GM23338 (cell line): ENCODE results near the gene GET4. TPM values are rescaled to one million over a fixed set of nuclear protein-coding genes. Genes with fewer than 3 reads are reported as not detected.

Experiments
- ATAC-seq: fragments of 200-7000 bp; cut with Tn5 transposase; 3 replicates; pipeline ENCODE4 v1.9.1; 2020
- DNase-seq: peaks from one replicate; pipeline ENCODE4 v3.0.0-alpha.2; 2015; ENCODE audit warnings: low spot score
- H2AFZ ChIP-seq: fragments of 200-600 bp; sonication (generic); 2 replicates; pipeline ENCODE4 v1.8.0; 2016; ENCODE audit warnings: antibody characterized with exemption, mild to moderate bottlenecking, moderate library complexity
- H3F3A ChIP-seq: fragments of 200-600 bp; sonication (generic); replicated peaks from 2 replicates; pipeline ENCODE4 v1.8.0; 2017; ENCODE audit warnings: antibody characterized with exemption, mixed run types, low read depth
- H3K27ac ChIP-seq: fragments of 200-600 bp; sonication (generic); 2 replicates; pipeline ENCODE4 v1.6.1; 2016; ENCODE audit warnings: low read depth
- H3K27me3 ChIP-seq: fragments of 200-600 bp; sonication (generic); 2 replicates; pipeline ENCODE4 v1.8.0; 2016; ENCODE audit warnings: mild to moderate bottlenecking, mixed run types, moderate library complexity; ENCODE audit not compliant: insufficient read depth
- H3K36me3 ChIP-seq: fragments of 200-600 bp; sonication (generic); 2 replicates; pipeline ENCODE4 v1.8.0; 2016; ENCODE audit warnings: mild to moderate bottlenecking; ENCODE audit not compliant: insufficient read depth
- H3K4me1 ChIP-seq: fragments of 200-600 bp; sonication (generic); 2 replicates; pipeline ENCODE4 v1.8.0; 2016; ENCODE audit warnings: mild to moderate bottlenecking, moderate library complexity; ENCODE audit not compliant: insufficient read depth
- H3K4me2 ChIP-seq: fragments of 200-600 bp; sonication (generic); 2 replicates; pipeline ENCODE4 v1.7.1; 2017; ENCODE audit warnings: mixed run types
- H3K4me3 ChIP-seq: fragments of 200-600 bp; sonication (generic); 2 replicates; pipeline ENCODE4 v1.6.1; 2016; ENCODE audit warnings: mixed run types
- H3K79me2 ChIP-seq: fragments of 200-600 bp; sonication (generic); replicated peaks from 2 replicates; pipeline ENCODE4 v1.8.0; 2017; ENCODE audit warnings: mild to moderate bottlenecking; ENCODE audit not compliant: insufficient read depth
- H3K9me2 ChIP-seq: fragments of 200-600 bp; sonication (generic); 2 replicates; pipeline ENCODE4 v1.8.0; 2017; ENCODE audit not compliant: insufficient read depth
- H4K20me1 ChIP-seq: fragments of 200-600 bp; sonication (generic); replicated peaks from 2 replicates; pipeline ENCODE4 v1.8.0; 2017; ENCODE audit warnings: mild to moderate bottlenecking; ENCODE audit not compliant: insufficient read depth
- H3K27ac Mint-ChIP-seq: 2 replicates; pipeline ENCODE4 v1.8.0; 2020; ENCODE audit warnings: inconsistent platforms, mild to moderate bottlenecking, moderate library complexity, mixed read lengths
- H3K27me3 Mint-ChIP-seq: 3 replicates; pipeline ENCODE4 v1.8.0; 2022; ENCODE audit warnings: low read depth, mild to moderate bottlenecking, moderate library complexity, mixed read lengths, inconsistent platforms; ENCODE audit not compliant: insufficient read depth, poor library complexity
- H3K36me3 Mint-ChIP-seq: 3 replicates; pipeline ENCODE4 v1.8.0; 2021; ENCODE audit warnings: low read depth, mild to moderate bottlenecking, inconsistent platforms, moderate library complexity, mixed read lengths
- H3K4me1 Mint-ChIP-seq: 3 replicates; pipeline ENCODE4 v1.8.0; 2020; ENCODE audit warnings: mild to moderate bottlenecking, inconsistent platforms, mixed read lengths
- H3K4me3 Mint-ChIP-seq: 3 replicates; pipeline ENCODE4 v1.8.0; 2021; ENCODE audit warnings: moderate library complexity, mild to moderate bottlenecking, inconsistent platforms, mixed read lengths
- H3K9me3 Mint-ChIP-seq: 3 replicates; pipeline ENCODE4 v1.8.0; 2020; ENCODE audit warnings: moderate library complexity, mild to moderate bottlenecking, inconsistent platforms, mixed read lengths
- CREB1 ChIP-seq: fragments of 250-450 bp; sonication (Bioruptor Pico); IDR thresholded peaks from 2 replicates; pipeline ENCODE4 v1.5.0; 2020; ENCODE audit warnings: low read depth, mild to moderate bottlenecking, moderate library complexity
- ETS1 ChIP-seq: IDR thresholded peaks from 2 replicates; pipeline ENCODE4 v1.6.1; 2016; ENCODE audit warnings: antibody characterized with exemption
- EZH2phosphoT487 ChIP-seq: fragments of 200-600 bp; sonication (generic); IDR thresholded peaks from one replicate; pipeline ENCODE4 v1.8.1; 2018; ENCODE audit warnings: antibody characterized with exemption; ENCODE audit not compliant: unreplicated experiment
- JUNB ChIP-seq: IDR thresholded peaks from one replicate; pipeline ENCODE4 v1.6.1; 2016; ENCODE audit warnings: antibody characterized with exemption; ENCODE audit not compliant: unreplicated experiment
- POLR2AphosphoS5 ChIP-seq: IDR thresholded peaks from 2 replicates; pipeline ENCODE4 v1.6.1; 2016; ENCODE audit warnings: antibody characterized with exemption, low read depth
- ZNF114 ChIP-seq: fragments of 250-450 bp; sonication (Bioruptor Pico); IDR thresholded peaks from 2 replicates; pipeline ENCODE4 v1.5.0; 2020; ENCODE audit warnings: mild to moderate bottlenecking, moderate library complexity
- ZNF331 ChIP-seq: fragments of 250-450 bp; sonication (Bioruptor Pico); IDR thresholded peaks from 2 replicates; pipeline ENCODE4 v1.5.0; 2020; ENCODE audit warnings: low read depth, mild to moderate bottlenecking, moderate library complexity
- polyA plus RNA-seq: library from polyadenylated mRNA; unstranded; fragments of >200 nt; fragmentation: Nextera tagmentation; extraction: Ambion mirVana; gene quantifications from 2 replicates; pipeline ENCODE4 v1.2.1, GENCODE V29; 2016
- total RNA-seq: library from RNA; depleted of rRNA; stranded (reverse); fragments of >200 nt; shearing (Covaris generic); gene quantifications from 2 replicates; pipeline ENCODE4 v1.2.3, GENCODE V29; 2014
- TF ChIP-seq, protein P1 (sequence below): fragments of 250-450 bp; sonication (Bioruptor Pico); IDR thresholded peaks from 2 replicates; pipeline ENCODE4 v1.5.0; 2020; ENCODE audit warnings: mild to moderate bottlenecking, moderate library complexity

GET4 gene
- total and polyA plus RNA-seq, 2 experiments from 2014 or later: 48.0 to 79.1 TPM

- Histone ChIP-seq H3F3A (no peaks in the 10 kb centered on the region), H3K9me2 (no peaks in the 10 kb centered on the region), H3K27me3 (peaks cover 8% of the 10 kb centered on the region; the same call in 1 of the 2 replicates), H3K4me3 (no peak overlapping the region), H3K36me3 (no peaks in the 10 kb centered on the region), H2AFZ (no peak overlapping the region), H3K79me2 (no peaks in the 10 kb centered on the region), H3K4me2 (no peak overlapping the region), H4K20me1 (no peaks in the 10 kb centered on the region), H3K4me1 (no peaks in the 10 kb centered on the region; the same call in 1 of the 2 replicates), H3K27ac (0 out of 2 replicates have a peak overlapping the region, but pooled peaks have one; percentile 14)
- H3K9me3 Mint-ChIP-seq: peaks cover 5% of the 10 kb centered on the region
- no peak for TF ChIP-seq ZNF114
- no peak for TF ChIP-seq ZNF331 (CRISPR knock-in tag)
- no peak for TF ChIP-seq EZH2phosphoT487
- no peak for TF ChIP-seq CREB1 (CRISPR knock-in tag)
- H3K27me3 Mint-ChIP-seq: peaks cover 8% of the 10 kb centered on the region
- no peaks in the 10 kb centered on the region; the same call in 2 of the 3 replicates for H3K36me3 Mint-ChIP-seq
- H3K4me1 Mint-ChIP-seq: peaks cover 13% of the 10 kb centered on the region
- no peak overlapping the region; the same call in 1 of the 2 replicates for H3K27ac Mint-ChIP-seq
- DNase-seq (no peak), ATAC-seq (no peak)
- no peak overlapping the region for H3K4me3 Mint-ChIP-seq
Observed at GRCh38 chr7:944744-945143, 68.4 kb downstream of the GET4 start.

GRCh38 chr7:945147-945555 is 68.8 kb downstream of the GET4 start:
- H3K27me3 Mint-ChIP-seq: peaks cover 7% of the 10 kb centered on the region
- H3K4me3 Mint-ChIP-seq: no peak overlapping the region
- Histone ChIP-seq H2AFZ (peak overlapping the region; percentile 84), H4K20me1 (no peaks in the 10 kb centered on the region), H3K4me3 (no peak overlapping the region), H3K27me3 (peaks cover 8% of the 10 kb centered on the region; the same call in 1 of the 2 replicates), H3K79me2 (no peaks in the 10 kb centered on the region), H3K4me1 (no peaks in the 10 kb centered on the region; the same call in 1 of the 2 replicates), H3F3A (no peaks in the 10 kb centered on the region), H3K4me2 (no peak overlapping the region), H3K36me3 (no peaks in the 10 kb centered on the region), H3K9me2 (no peaks in the 10 kb centered on the region), H3K27ac (0 out of 2 replicates have a peak overlapping the region, but pooled peaks have one; percentile 14)
- TF ChIP-seq JUNB (no peak), CREB1 (CRISPR knock-in tag) (no peak), ETS1 (no peak)
- DNase-seq (no peak), ATAC-seq (peak; percentile 7)
- peaks cover 3% of the 10 kb centered on the region for H3K9me3 Mint-ChIP-seq
- H3K36me3 Mint-ChIP-seq: no peaks in the 10 kb centered on the region; the same call in 2 of the 3 replicates
- H3K4me1 Mint-ChIP-seq: peaks cover 13% of the 10 kb centered on the region
- no peak overlapping the region; the same call in none of the 2 replicates for H3K27ac Mint-ChIP-seq

- H3K9me3 Mint-ChIP-seq: peaks cover 2% of the 10 kb centered on the region; the same call in 2 of the 3 replicates
- Histone ChIP-seq H2AFZ (peak overlapping the region; percentile 84), H3K27ac (0 out of 2 replicates have a peak overlapping the region, but pooled peaks have one; percentile 14), H3K36me3 (no peaks in the 10 kb centered on the region), H3K4me3 (no peak overlapping the region), H3K79me2 (no peaks in the 10 kb centered on the region), H3F3A (no peaks in the 10 kb centered on the region), H3K4me1 (no peaks in the 10 kb centered on the region; the same call in 1 of the 2 replicates), H4K20me1 (no peaks in the 10 kb centered on the region), H3K4me2 (no peak overlapping the region), H3K9me2 (no peaks in the 10 kb centered on the region), H3K27me3 (peaks cover 8% of the 10 kb centered on the region; the same call in 1 of the 2 replicates)
- peaks cover 6% of the 10 kb centered on the region for H3K27me3 Mint-ChIP-seq
- H3K36me3 Mint-ChIP-seq: no peaks in the 10 kb centered on the region; the same call in 2 of the 3 replicates
- ATAC-seq (peak; percentile 92), DNase-seq (peak; percentile 79)
- H3K27ac Mint-ChIP-seq: no peak overlapping the region; the same call in 1 of the 2 replicates
- peaks cover 13% of the 10 kb centered on the region for H3K4me1 Mint-ChIP-seq
- no peak overlapping the region for H3K4me3 Mint-ChIP-seq
- TF ChIP-seq POLR2AphosphoS5 (no peak), CREB1 (CRISPR knock-in tag) (no peak), ZNF114 (no peak)
- TF ChIP-seq, protein P1, sequence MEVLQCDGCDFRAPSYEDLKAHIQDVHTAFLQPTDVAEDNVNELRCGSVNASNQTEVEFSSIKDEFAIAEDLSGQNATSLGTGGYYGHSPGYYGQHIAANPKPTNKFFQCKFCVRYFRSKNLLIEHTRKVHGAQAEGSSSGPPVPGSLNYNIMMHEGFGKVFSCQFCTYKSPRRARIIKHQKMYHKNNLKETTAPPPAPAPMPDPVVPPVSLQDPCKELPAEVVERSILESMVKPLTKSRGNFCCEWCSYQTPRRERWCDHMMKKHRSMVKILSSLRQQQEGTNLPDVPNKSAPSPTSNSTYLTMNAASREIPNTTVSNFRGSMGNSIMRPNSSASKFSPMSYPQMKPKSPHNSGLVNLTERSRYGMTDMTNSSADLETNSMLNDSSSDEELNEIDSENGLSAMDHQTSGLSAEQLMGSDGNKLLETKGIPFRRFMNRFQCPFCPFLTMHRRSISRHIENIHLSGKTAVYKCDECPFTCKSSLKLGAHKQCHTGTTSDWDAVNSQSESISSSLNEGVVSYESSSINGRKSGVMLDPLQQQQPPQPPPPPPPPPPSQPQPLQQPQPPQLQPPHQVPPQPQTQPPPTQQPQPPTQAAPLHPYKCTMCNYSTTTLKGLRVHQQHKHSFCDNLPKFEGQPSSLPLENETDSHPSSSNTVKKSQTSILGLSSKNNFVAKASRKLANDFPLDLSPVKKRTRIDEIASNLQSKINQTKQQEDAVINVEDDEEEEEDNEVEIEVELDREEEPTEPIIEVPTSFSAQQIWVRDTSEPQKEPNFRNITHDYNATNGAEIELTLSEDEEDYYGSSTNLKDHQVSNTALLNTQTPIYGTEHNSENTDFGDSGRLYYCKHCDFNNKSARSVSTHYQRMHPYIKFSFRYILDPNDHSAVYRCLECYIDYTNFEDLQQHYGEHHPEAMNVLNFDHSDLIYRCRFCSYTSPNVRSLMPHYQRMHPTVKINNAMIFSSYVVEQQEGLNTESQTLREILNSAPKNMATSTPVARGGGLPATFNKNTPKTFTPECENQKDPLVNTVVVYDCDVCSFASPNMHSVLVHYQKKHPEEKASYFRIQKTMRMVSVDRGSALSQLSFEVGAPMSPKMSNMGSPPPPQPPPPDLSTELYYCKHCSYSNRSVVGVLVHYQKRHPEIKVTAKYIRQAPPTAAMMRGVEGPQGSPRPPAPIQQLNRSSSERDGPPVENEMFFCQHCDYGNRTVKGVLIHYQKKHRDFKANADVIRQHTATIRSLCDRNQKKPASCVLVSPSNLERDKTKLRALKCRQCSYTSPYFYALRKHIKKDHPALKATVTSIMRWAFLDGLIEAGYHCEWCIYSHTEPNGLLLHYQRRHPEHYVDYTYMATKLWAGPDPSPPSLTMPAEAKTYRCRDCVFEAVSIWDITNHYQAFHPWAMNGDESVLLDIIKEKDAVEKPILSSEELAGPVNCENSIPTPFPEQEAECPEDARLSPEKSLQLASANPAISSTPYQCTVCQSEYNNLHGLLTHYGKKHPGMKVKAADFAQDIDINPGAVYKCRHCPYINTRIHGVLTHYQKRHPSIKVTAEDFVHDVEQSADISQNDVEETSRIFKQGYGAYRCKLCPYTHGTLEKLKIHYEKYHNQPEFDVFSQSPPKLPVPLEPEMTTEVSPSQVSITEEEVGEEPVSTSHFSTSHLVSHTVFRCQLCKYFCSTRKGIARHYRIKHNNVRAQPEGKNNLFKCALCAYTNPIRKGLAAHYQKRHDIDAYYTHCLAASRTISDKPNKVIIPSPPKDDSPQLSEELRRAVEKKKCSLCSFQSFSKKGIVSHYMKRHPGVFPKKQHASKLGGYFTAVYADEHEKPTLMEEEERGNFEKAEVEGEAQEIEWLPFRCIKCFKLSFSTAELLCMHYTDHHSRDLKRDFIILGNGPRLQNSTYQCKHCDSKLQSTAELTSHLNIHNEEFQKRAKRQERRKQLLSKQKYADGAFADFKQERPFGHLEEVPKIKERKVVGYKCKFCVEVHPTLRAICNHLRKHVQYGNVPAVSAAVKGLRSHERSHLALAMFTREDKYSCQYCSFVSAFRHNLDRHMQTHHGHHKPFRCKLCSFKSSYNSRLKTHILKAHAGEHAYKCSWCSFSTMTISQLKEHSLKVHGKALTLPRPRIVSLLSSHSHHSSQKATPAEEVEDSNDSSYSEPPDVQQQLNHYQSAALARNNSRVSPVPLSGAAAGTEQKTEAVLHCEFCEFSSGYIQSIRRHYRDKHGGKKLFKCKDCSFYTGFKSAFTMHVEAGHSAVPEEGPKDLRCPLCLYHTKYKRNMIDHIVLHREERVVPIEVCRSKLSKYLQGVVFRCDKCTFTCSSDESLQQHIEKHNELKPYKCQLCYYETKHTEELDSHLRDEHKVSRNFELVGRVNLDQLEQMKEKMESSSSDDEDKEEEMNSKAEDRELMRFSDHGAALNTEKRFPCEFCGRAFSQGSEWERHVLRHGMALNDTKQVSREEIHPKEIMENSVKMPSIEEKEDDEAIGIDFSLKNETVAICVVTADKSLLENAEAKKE (CRISPR knock-in tag): no peak
Observed at GRCh38 chr7:945556-946255, 69.4 kb downstream of the GET4 start.
